B cell (primary cell): Measurements from ENCODE around the gene DIS3L. TPM values are rescaled to one million over a fixed set of nuclear protein-coding genes. Genes with fewer than 3 reads are reported as not detected.

Experiments
- ATAC-seq: fragments of 200-7000 bp; cut with Tn5 transposase; one replicate; pipeline ENCODE4 v1.10.0; 2021; ENCODE audit warnings: low read depth, mild to moderate bottlenecking, moderate number of reproducible peaks, moderate library complexity
- CTCF ChIA-PET: fragments of 350-600 bp; sonication (Branson Sonifier 250); formaldehyde crosslinking; loops from one replicate; lab custom pipeline; 2021; ENCODE audit warnings: antibody characterized with exemption, inconsistent platforms; lab: Charles Lee
- POLR2A ChIA-PET: fragments of 350-600 bp; sonication (Branson Sonifier 250); formaldehyde crosslinking; loops from one replicate; lab custom pipeline; 2021; ENCODE audit warnings: antibody characterized with exemption; lab: Charles Lee
- DNase-seq: peaks from one replicate; pipeline ENCODE4 v3.0.0; 2013
- H2AFZ ChIP-seq: 2 replicates; pipeline ENCODE4 v1.6.1; 2012; ENCODE audit warnings: mild to moderate bottlenecking, low read depth, low read length; ENCODE audit not compliant: insufficient read depth, poor library complexity, severe bottlenecking
- H3K27ac ChIP-seq, 2 donors: 1 replicate in 1 of 2; 2 replicates in 1 of 2; pipeline ENCODE4 v1.5.1; 2012 to 2013; ENCODE audit warnings: low read length in 2 of 2, mild to moderate bottlenecking in 2 of 2, moderate library complexity in 1 of 2
- H3K27me3 ChIP-seq, 4 experiments: fragments of 200-600 bp in 1 of 4; sonication (generic) in 1 of 4; replicated peaks in 1 of 4; 1 replicate in 2 of 4; 2 replicates in 2 of 4; pipeline versions ENCODE4 v1.6.1 to v1.7.0; 2013 to 2016; ENCODE audit warnings: low read length in 3 of 4, mild to moderate bottlenecking in 2 of 4, mixed read lengths in 1 of 4, moderate library complexity in 1 of 4; ENCODE audit not compliant: insufficient read depth in 4 of 4, control insufficient read depth in 3 of 4; ENCODE audit errors: control extremely low read depth in 1 of 4
- H3K36me3 ChIP-seq, 2 experiments: replicated peaks in 1 of 2; 1 replicate in 1 of 2; 2 replicates in 1 of 2; pipeline versions ENCODE4 v1.6.1 to v1.7.1; 2013; ENCODE audit warnings: low read length in 1 of 2; ENCODE audit not compliant: insufficient read depth in 2 of 2, control insufficient read depth in 1 of 2; ENCODE audit errors: control extremely low read depth in 1 of 2, extremely low read depth in 1 of 2
- H3K4me1 ChIP-seq, 2 donors: fragments of 200-600 bp in 1 of 2; sonication (generic) in 1 of 2; 1 replicate in 1 of 2; 2 replicates in 1 of 2; pipeline versions ENCODE4 v1.5.1 to v1.6.1; 2013 to 2017; ENCODE audit warnings: low read length in 2 of 2; ENCODE audit not compliant: control insufficient read depth in 2 of 2, insufficient read depth in 2 of 2
- H3K4me2 ChIP-seq: replicated peaks from 2 replicates; pipeline ENCODE3; 2012; ENCODE audit warnings: mild to moderate bottlenecking, low read depth, low read length; ENCODE audit not compliant: poor library complexity, severe bottlenecking
- H3K4me3 ChIP-seq, 5 experiments: fragments of 200-600 bp in 1 of 5; sonication (generic) in 1 of 5; 1 replicate in 3 of 5; 2 replicates in 2 of 5; pipeline versions ENCODE4 v1.5.1 to v1.7.0; 2011 to 2016; ENCODE audit warnings: low read length in 4 of 5, mild to moderate bottlenecking in 4 of 5, low read depth in 2 of 5, control low read depth in 1 of 5, moderate library complexity in 1 of 5; ENCODE audit not compliant: insufficient read depth in 1 of 5; ENCODE audit errors: control extremely low read depth in 1 of 5, extremely low read depth in 1 of 5
- H3K79me2 ChIP-seq: fragments of 200-600 bp; sonication (generic); one replicate; pipeline ENCODE4 v1.6.0; 2016; ENCODE audit warnings: low read length; ENCODE audit not compliant: control insufficient read depth, insufficient read depth
- H3K9ac ChIP-seq: fragments of 200-600 bp; sonication (generic); 2 replicates; pipeline ENCODE4 v1.6.1; 2017; ENCODE audit warnings: mild to moderate bottlenecking, low read length, moderate library complexity
- H3K9me3 ChIP-seq, 3 donors: one replicate each; pipeline versions ENCODE4 v1.6.1 to v1.7.1; 2013; ENCODE audit warnings: low read length in 2 of 3; ENCODE audit not compliant: control insufficient read depth in 2 of 3, insufficient read depth in 1 of 3; ENCODE audit errors: control extremely low read depth in 1 of 3
- H4K20me1 ChIP-seq: 2 replicates; pipeline ENCODE4 v1.6.0; 2012; ENCODE audit warnings: mild to moderate bottlenecking, low read length; ENCODE audit not compliant: insufficient read depth, control insufficient read depth, poor library complexity, severe bottlenecking
- H3K27ac Mint-ChIP-seq: one replicate; pipeline ENCODE4 v1.8.0; 2021; ENCODE audit warnings: mixed read lengths
- H3K27me3 Mint-ChIP-seq: one replicate; pipeline ENCODE4 v1.8.0; 2021; ENCODE audit warnings: mixed read lengths
- H3K4me1 Mint-ChIP-seq: one replicate; pipeline ENCODE4 v1.8.0; 2021; ENCODE audit warnings: mixed read lengths
- H3K4me3 Mint-ChIP-seq: one replicate; pipeline ENCODE4 v1.8.0; 2021; ENCODE audit warnings: mixed read lengths
- H3K9me3 Mint-ChIP-seq: one replicate; pipeline ENCODE4 v1.8.0; 2022; ENCODE audit warnings: mixed read lengths; ENCODE audit not compliant: insufficient read depth
- CTCF ChIP-seq: fragments of 200-600 bp; IDR thresholded peaks from one replicate; pipeline ENCODE4 v1.8.0; 2022; ENCODE audit warnings: antibody characterized with exemption, mild to moderate bottlenecking
- EZH2 ChIP-seq: IDR thresholded peaks from 2 replicates; pipeline ENCODE4 v1.6.1; 2012; ENCODE audit warnings: borderline replicate concordance, low read depth, mild to moderate bottlenecking, moderate library complexity, low read length; ENCODE audit not compliant: insufficient read depth, poor library complexity, severe bottlenecking
- WGBS: methylation state at CpG from one replicate; pipeline ENCODE4 v1.1.5; 2013; ENCODE audit warnings: missing lambda C conversion rate; ENCODE audit not compliant: insufficient coverage; 5-methylcytosine and 5-hydroxymethylcytosine counted together
- intact Hi-C: fragments of 100-400 bp; cut with micrococcal nuclease; formaldehyde crosslinking; loops from one replicate; pipeline ENCODE4 v1.10.0; 2022
- polyA plus RNA-seq: library from polyadenylated mRNA; depleted of rRNA; stranded (reverse); fragments of >200 nt; gene quantifications from 2 replicates; pipeline ENCODE4 v1.2.3, GENCODE V29; 2012
- total RNA-seq, 2 donors: library from RNA; stranded (reverse); fragments of 120-200 nt in 1 of 2; gene quantifications; 1 replicate in 1 of 2; 2 replicates in 1 of 2; pipeline versions ENCODE4 v1.2.3 to v1.2.4, GENCODE V29; 2013 to 2022

Gene DIS3L
- total and polyA plus RNA-seq, 2 donors (not counting 1 experiment from before 2014, with no cell fraction given) = 13.2 to 43.9 TPM

DNA sequence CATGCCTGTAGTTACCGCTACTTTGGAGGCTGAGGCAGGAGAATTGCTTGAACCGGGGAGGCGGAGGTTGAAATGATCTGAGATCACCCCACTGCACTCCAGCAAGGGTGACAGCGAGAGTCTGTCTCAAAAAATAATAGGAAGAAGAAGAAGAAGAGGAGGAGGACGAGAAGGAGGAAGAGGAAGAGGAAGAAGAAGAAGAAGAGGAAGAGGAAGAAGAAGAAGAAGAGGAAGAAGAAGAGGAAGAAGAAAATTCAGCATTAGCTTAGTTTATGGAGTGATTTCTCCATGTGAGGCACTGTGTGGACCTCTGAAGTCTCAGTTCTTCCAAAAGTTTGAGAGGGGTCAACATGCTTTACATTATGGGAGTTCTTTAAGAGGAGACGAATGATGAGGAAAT lies 22.4 kb upstream of the DIS3L start:
- H3K27me3 ChIP-seq = no peaks in the 10 kb centered on the region
- no peaks in the 10 kb centered on the region for H3K36me3 ChIP-seq
- no peak overlapping the region for H3K27ac ChIP-seq
- peaks cover 4 to 6% of the 10 kb centered on the region in 2 donors for H3K4me1 ChIP-seq
- ATAC-seq = no peak
- ChIA-PET POLR2A (no interaction called here), CTCF (no interaction called here)
- no peaks in the 10 kb centered on the region for H3K79me2 ChIP-seq
- no peak overlapping the region for H3K9ac ChIP-seq
- H4K20me1 ChIP-seq = no peaks in the 10 kb centered on the region
- H3K4me3 ChIP-seq = no peak overlapping the region
- H3K9me3 ChIP-seq = peaks cover 0 to 3% (median 0%) of the 10 kb centered on the region in 3 donors
- DNase-seq = no peak
- H3K4me2 ChIP-seq = no peak overlapping the region
- H3K9me3 Mint-ChIP-seq = peaks cover 4% of the 10 kb centered on the region
- no peak overlapping the region for H3K27ac Mint-ChIP-seq
- H3K27me3 Mint-ChIP-seq = peaks cover 23% of the 10 kb centered on the region
- H3K4me3 Mint-ChIP-seq = no peak overlapping the region
- no peak overlapping the region for H2AFZ ChIP-seq
- TF ChIP-seq CTCF = no peak
- no peak for TF ChIP-seq EZH2
- intact Hi-C loops = no loop called here
- H3K4me1 Mint-ChIP-seq = peaks cover 7% of the 10 kb centered on the region
- WGBS = no CpG with 5 or more reads among the region's 6 CpGs

GRCh38 chr15:66275352-66275751 lies 18.0 kb upstream of the DIS3L start:
- ATAC-seq (no peak), DNase-seq (no peak)
- Histone ChIP-seq H3K79me2 (no peaks in the 10 kb centered on the region), H3K36me3 (no peaks in the 10 kb centered on the region), H3K9ac (no peak overlapping the region), H3K27me3 (no peaks in the 10 kb centered on the region), H3K9me3 (peaks cover 0 to 3% (median 0%) of the 10 kb centered on the region in 3 donors), H4K20me1 (no peaks in the 10 kb centered on the region), H3K27ac (no peak overlapping the region), H3K4me2 (no peak overlapping the region), H3K4me3 (no peak overlapping the region), H2AFZ (no peak overlapping the region), H3K4me1 (peaks cover 4 to 6% of the 10 kb centered on the region in 2 donors)
- peaks cover 4% of the 10 kb centered on the region for H3K9me3 Mint-ChIP-seq
- CTCF ChIA-PET = no interaction called here
- H3K27ac Mint-ChIP-seq = no peak overlapping the region
- TF ChIP-seq CTCF (no peak), EZH2 (no peak)
- H3K4me1 Mint-ChIP-seq = peaks cover 7% of the 10 kb centered on the region
- no peak overlapping the region for H3K4me3 Mint-ChIP-seq
- POLR2A ChIA-PET = no interaction called here
- intact Hi-C loops = no loop called here
- peaks cover 6% of the 10 kb centered on the region for H3K27me3 Mint-ChIP-seq
